ENCODE measurements around the gene TROAP.
"Not testable (repeated sequence)": the region's sequence is repeated elsewhere in the genome, so short reads cannot be mapped to it uniquely, and the experiment has no call there.

TROAP gene

DNA sequence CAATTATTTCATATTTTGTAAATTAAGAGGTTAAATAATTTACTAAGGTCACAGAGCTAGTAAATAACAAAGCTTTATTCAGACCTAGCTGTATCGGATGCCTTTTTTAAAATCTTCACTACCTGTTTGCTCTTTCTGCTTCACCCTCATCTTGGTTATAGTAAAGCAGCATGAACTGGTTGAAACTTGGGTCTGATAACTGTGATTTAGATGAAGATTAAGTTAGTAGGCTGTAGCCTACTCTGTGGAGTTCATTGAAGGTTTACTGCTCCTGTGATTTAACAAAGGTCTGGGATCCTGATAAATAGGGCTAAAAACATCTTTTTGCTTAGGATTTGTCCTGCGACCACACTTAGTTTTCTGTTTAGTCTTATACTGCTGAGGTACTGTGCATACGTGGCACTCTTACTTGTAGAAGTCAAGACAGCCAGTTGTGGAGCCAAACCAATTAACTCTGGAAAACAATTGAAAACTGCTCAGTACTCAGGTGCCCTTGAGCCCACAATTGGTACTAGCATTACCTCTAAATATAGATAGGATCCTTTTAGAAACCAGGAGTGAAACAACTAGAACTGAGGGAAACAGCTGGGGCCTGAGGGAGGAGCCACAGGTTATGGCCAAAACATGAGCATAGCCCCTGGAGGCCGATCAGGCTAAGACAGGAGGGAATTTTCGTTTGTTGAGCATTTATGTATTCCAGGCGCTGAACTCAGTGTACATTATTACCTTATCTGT lies 46.5 kb downstream of the TROAP start:
- TF ChIP-seq, protein P1, sequence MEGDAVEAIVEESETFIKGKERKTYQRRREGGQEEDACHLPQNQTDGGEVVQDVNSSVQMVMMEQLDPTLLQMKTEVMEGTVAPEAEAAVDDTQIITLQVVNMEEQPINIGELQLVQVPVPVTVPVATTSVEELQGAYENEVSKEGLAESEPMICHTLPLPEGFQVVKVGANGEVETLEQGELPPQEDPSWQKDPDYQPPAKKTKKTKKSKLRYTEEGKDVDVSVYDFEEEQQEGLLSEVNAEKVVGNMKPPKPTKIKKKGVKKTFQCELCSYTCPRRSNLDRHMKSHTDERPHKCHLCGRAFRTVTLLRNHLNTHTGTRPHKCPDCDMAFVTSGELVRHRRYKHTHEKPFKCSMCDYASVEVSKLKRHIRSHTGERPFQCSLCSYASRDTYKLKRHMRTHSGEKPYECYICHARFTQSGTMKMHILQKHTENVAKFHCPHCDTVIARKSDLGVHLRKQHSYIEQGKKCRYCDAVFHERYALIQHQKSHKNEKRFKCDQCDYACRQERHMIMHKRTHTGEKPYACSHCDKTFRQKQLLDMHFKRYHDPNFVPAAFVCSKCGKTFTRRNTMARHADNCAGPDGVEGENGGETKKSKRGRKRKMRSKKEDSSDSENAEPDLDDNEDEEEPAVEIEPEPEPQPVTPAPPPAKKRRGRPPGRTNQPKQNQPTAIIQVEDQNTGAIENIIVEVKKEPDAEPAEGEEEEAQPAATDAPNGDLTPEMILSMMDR (IDR thresholded peaks at IDR 0.05; ENCODE audit: extremely low read depth, missing control alignments), result peak; percentile 54
- peak; percentile 72 for DNase-seq (ENCODE audit: low spot score)

- DNase-seq (ENCODE audit: low spot score), result no peak
- TF ChIP-seq, protein P1 (IDR thresholded peaks at IDR 0.05; ENCODE audit: extremely low read depth, missing control alignments), result no peak
Observed at GRCh38 chr12:49370539-49370938, 47.5 kb downstream of the TROAP start.

DNA sequence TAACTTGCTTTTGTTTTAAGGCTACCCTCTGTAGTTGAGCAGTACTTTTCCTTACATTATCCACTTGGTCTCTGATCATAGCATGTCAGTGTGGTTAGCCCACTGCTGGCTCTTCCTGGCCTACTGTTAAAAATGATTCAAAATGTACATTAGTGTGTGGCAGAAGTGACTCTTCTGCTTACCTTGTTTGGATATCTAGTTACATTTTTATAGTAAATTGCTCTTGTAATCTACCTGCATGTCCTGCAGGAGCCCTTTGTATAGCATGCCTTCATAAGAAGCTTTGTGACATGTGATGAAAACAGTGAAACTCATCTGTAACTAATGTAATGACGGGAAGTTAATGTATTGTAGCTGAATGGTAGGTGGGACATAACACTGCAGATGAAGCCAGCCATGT lies 52.4 kb downstream of the TROAP start:
- TF ChIP-seq, protein P1 (IDR thresholded peaks at IDR 0.05; ENCODE audit: extremely low read depth, missing control alignments), result no peak
- no peak for DNase-seq (ENCODE audit: low spot score)

- TF ChIP-seq, protein P1 (IDR thresholded peaks at IDR 0.05; ENCODE audit: extremely low read depth, missing control alignments), result no peak
- DNase-seq (ENCODE audit: low spot score), result no peak
Observed at GRCh38 chr12:49377386-49377785, 54.3 kb downstream of the TROAP start.

- DNase-seq (ENCODE audit: low spot score), result not testable (repeated sequence)
Observed at GRCh38 chr12:49380184-49380583, 57.1 kb downstream of the TROAP start.
